NCI-H345 treated with DMSO at 0.1 percent for 48 hours (cell line): Measurements from ENCODE around the gene AGFG1.
"Not testable (repeated sequence)": the region's sequence is repeated elsewhere in the genome, so short reads cannot be mapped to it uniquely, and the experiment has no call there.

Source experiments
- DNase-seq: peaks from one replicate; lab custom pipeline; 2025; ENCODE audit not compliant: unreplicated experiment; lab: John Stamatoyannopoulos, UW

The AGFG1 gene

DNA sequence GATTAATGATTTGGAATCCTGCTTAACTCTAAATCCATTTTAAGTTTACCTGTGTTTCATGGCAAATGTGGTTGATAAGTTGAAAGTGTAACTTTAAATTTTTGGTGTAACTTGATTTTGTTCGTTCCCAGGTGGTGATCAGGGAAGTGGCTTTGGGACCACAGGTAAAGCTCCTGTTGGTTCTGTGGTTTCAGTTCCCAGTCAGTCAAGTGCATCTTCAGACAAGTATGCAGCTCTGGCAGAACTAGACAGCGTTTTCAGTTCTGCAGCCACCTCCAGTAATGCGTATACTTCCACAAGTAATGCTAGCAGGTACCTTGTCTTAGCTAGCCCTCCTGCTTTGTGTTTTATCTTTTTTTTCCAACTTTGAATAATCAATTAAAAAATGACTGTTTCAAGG is 62.8 kb downstream of the AGFG1 start:
- DNase-seq, result no peak

DNA sequence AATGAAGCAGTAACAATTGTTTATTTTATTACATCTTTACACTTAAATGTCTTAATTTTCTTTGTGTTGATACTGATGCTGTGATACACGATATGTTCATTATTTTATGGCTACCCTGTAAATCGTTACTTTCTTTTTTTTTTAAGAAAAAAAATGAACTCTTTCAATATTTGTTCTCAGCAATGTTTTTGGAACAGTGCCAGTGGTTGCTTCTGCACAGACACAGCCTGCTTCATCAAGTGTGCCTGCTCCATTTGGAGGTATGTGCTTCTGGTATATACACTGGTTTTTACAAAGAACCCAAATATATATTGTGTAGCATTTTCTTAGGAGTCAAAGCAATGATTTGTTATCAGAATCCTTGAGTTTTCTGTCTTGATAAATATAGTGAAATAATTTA is 64.5 kb downstream of the AGFG1 start:
- DNase-seq, result no peak

DNA sequence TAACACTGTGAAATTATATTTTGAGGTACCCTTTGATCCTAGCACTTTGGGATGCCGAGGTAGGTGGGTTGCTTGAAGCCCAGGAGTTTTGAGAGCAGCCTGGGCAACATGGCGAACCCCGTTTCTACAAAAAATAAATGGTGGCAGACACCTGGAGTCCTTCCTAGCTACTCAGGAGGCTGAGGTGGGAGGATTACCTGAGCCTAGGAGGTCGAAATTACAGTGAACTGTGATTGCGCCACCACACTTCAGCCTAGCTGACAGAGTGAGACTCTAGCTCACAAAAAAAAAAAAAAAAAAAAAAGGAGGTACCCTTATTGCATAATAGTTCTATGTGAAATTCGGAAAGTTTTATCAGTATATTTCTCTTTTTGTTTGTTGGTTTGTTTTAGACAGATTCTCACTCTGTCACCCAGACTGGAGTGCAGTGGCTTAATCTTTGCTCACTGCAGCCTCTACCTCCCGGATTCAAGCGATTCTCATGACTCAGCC is 67.6 kb downstream of the AGFG1 start:
- no peak for DNase-seq

DNA sequence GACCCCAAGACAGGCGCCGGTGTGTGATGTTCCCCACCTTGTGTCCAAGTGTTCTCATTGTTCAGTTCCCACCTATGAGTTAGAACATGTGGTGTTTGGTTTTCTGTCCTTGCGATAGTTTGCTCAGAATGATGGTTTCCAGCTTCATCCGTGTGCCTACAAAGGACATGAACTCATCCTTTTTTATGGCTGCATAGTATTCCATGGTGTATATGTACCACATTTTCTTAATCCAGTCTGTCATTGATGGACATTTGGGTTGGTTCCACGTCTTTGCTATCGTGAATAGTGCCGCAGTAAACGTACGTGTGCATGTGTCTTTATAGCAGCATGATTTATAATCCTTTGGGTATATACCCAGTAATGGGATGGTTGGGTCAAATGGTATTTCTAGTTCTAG is 68.4 kb downstream of the AGFG1 start:
- DNase-seq, result not testable (repeated sequence)

DNA sequence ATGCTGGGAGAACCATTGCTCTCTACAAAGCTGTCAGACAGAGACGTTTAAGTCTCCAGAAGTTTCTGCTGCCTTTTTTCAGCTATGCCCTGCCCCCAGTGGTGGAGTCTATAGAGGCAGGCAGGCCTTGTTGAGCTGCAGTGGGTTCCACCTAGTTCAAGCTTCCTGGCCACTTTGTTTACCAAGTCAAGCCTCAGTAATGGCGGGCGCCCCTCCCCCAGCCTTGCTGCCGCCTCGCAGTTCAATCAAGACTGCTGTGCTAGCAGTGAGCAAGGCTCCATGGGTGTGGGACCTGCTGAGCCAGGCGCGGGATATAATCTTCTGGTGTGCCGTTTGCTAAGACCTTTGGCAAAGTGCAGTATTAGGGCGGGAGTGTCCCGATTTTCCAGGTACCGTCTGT is 74.0 kb downstream of the AGFG1 start:
- DNase-seq, result no peak

DNA sequence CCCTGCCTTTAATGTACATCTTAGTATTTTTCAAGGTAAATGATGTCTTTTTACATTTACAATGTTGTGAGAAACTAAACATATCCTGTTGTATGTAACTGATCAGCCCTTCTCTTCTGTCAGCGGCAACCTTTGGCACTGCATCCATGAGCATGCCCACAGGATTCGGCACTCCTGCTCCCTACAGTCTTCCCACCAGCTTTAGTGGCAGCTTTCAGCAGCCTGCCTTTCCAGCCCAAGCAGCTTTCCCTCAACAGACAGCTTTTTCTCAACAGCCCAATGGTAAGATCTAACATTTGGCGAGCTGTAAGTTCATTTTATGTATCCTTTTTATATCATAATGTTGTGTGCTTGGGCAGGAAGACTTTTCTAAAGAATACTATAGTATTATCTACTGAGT is 79.9 kb downstream of the AGFG1 start:
- no peak for DNase-seq

DNA sequence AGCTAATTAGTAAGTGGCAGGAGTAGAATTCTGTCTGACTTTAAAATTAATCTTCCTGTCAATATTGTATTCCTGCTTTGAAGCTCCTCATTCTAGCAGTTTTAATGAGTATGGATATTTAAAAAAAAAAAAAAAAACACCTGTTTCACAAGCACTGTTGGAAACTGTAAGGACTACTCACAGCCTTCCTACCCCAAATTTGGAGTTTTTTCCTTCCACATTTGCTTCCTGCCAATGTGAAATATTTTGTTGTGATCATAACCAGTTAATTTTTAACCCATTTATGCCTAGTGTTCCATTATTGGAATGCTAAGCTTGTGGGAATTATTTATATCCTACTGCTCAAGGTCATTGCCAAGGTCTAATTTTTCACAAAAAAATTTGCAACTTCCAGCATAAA is 90.6 kb downstream of the AGFG1 start:
- DNase-seq, result no peak

DNA sequence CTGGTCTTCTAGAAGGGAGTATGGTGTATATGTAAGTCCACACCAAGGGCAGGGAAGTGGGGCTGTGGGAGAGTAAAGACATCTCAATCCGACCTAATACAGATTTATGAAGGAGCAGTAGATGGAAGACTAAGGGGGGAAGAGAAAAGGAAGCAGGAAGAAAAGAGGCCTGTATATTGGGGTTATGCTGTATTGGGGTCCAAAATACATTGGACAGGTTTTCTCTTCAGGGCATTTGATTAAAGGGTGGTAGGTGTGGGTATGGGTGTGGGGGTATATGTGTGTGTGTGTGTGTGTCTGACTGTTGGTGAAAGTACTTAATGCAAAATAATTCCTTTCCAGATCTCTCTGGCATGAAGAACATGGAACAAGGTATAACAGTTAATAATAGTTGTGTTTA is 93.1 kb downstream of the AGFG1 start:
- DNase-seq, result no peak

DNA sequence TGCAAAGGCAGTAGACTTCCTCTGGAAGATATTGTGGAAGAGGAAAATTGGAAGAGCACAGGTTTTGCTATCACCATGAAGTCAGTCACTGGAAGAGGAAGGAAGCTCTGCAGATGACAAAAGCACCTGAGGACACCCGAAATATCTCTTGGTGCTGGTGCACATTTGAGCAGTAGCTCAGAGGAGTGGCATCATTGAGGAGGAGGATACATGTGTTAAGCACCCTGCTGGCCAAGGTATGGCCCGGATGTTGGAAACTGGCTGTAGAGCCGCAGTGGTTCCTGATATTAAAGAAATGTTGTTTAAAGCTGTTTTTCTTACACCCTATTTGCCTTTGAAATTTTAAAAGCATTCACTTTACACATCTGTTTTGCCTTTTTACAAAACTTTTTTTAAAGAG is 94.1 kb downstream of the AGFG1 start:
- no peak for DNase-seq

DNA sequence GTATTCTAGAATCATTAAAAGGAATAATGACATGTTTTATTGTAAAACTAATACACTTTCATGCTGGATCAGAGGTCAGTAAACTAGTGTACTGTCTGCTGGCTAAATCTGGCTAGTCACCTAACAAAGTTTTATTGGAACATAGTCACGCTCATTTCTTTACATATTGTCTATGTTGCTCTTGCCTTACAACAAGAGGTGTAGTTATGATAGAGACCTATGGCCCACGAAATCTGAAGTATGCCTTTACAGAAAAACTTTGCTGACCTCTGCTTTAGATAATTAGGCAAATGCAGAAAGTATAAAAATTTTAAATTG is 96.9 kb downstream of the AGFG1 start:
- no peak for DNase-seq

DNA sequence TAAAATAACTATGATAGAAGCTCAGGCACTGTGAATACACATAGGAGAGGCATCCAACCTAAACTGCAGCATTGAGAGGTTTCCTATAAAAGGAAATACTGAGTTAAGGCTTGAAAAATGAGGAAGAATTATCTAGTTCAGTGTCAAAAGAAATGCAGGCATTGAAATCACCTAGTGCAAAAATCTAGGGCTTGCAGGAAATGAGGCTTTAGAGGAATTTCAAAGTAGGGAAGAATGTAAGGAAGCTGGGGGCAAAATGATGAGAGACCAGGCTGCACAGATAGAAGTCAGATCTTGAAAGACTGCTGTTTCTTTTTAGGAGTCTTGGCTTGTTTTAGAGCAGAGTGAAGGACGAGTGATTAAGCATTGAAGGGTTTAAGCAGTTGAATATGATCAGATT is 98.7 kb downstream of the AGFG1 start:
- no peak for DNase-seq

DNA sequence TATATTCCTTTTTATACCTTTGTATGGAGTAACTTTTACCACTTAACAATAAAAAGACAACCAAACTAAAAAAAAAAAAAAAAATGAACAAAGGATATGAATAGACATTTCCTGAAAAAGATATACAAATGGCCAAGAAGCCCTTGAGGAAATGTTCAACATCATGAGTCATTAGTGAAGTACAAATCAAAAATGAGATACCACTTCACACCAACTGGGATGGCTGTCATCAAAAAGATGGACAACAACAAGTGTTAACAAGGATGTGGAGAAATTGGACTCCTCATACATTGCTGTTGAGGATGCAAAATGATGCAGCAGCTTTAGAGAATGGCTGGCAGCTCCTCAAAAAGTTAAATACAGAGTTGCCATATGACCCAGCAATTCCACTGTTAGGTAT is 104.2 kb downstream of the AGFG1 start:
- DNase-seq, result no peak

DNA sequence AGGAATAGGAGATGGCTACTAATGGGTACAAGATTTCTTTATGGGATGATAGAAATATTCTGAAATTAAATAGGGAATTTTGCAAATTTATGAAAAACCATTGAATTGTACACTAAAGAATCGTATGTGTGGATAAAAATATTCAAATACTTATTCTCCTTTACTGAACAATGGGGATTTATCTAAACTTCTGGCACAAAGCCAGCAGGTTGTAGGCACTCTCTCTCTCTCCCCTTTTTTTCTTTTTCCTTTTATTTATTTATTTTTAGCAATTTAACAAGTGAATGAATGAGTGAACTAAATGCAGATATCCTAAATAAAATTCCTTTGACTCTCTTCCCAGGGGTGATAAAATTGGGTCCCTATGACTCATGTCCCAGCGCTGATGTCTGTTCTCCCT is 104.9 kb downstream of the AGFG1 start:
- no peak for DNase-seq

DNA sequence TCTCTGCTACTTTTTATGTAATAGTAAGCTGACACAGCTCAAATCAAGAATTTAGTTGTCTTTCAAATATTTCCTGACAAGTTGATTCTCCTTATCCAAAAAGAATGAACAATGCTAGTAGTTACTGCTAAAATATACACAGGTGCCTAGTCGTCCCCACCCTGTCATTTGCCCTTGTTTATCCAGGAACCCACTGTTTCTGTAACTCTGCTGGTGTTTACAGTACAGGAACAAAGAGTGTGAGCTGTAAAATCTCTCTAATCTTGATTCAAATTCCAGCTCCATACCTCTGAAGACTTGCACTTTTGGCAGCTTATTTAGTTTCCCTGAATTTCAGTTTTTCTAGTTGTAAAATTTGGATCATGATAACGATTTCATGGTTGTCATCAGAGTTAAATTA is 105.6 kb downstream of the AGFG1 start:
- DNase-seq, result no peak

DNA sequence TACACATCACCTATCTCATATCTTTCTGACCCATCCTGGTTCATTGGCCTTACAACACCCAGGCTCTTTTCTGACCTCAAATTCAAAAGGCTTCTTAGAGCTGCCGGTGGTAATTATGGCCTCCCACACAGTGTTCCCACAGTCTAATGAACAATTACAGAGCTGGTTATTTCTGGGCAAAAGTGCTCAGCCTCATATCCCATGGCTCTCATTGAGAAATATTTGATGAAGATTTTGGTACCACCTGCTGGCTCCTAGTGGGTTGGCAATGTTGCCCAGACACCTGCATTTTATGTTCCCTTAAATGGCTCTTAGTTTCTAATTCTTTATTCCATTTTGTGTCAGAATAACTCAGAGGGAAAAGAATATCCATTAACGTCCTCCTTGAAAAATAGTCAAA is 106.7 kb downstream of the AGFG1 start:
- no peak for DNase-seq

DNA sequence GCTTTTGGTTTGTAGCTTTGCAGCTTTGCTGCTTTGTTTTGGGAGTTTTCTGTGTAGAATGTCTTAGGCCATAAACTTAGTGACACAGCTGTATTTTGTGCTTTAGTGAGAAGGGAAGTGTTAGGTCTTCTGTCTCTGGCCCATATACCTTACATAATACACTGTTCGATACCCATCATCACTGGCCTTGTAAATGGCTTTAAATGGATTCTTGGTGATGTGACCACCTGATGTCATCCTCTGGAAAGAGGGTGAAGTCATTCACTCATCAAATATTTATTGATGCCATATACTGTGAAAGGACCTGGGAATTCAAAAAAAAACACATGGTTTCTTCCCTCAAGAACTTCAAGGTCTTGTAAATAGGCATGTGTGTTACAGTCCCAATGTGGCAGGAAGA is 107.8 kb downstream of the AGFG1 start:
- no peak for DNase-seq

DNA sequence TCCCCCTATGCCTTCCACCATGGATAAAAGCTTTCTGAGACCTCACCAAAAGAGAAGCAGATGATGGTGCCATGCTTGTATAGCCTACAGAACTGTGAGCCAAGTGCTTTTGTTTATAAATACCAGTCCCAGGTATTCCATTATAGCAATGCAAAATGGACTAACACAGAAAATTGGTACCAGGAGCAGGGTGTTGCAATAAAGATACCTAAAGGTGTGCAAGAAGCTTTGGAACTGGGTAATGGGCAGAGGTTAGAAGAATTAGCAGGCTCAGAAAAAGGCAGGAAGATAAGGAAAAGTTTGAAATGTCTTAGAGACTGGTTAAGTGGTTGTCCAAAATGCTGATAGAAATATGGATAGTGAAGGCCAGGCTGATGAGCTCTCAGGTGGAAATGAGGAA is 110.4 kb downstream of the AGFG1 start:
- no peak for DNase-seq

DNA sequence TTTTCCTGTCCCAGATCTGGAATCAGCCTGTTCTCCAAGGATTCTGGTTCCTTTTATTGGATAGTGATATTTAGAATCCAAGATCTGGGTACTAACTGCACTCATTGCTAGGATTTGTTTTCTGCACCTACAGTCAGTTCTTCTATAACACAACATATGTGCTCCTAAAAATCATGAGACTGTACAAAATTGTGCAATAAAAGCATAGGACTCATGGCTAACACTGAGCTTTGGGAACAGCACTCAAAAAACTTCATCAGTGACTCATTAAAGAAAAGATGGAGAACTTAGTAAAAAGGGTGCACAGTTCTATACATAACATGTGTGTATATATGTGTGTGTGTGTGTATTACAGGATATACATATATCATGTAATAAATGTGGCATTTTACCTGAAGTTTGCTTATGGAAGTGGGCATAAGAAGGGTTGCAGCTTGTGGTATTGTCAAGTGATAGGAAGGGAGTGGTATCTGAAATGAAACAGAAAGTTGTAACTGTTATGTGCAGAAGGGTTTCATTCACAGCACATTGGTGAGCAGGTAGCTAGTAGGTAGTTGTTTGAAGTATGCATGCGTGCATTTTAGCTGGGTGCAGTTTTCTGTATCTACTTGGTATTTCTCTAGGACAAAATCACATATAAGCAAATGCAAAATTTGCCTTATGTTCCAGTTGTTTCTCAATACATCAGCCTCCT is 120.9 kb downstream of the AGFG1 start:
- DNase-seq, result no peak

DNA sequence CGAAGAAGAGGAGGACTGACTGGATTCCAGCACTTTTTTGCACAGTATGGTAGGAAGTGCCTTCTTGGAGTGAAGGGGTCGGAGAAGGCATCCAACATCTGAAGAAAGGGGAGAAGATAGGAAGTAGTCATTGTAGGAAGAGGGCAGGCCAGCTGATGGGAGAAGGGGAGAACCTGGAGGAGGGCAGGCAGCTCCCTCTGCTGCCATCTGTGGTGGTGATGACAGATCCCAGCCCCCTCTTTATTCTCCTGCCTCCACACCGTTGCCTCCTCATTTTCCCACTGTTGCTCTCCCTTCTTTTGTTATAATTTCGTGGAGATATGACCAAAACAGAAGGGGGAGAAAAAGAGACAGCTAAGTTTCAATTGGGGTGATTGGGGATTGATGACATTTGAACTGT is 123.8 kb downstream of the AGFG1 start:
- no peak for DNase-seq

DNA sequence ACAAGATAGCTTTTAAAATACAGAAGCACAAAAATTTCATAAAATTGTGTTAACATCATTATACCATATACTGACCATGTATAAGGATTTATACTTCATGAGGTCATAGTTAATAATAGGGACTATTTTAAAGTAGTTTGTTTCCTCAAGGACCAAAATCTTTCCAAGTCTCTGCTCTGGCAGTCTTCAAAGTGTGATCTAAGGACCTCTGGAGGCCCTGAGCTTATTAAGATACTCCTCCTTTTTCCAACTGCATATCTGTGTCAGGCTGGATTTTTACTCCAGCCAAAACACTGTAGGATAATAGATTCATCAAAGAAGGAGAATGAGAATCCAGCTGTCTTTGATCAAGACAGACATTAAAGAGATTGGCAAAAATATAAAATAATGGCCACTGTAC is 125.1 kb downstream of the AGFG1 start:
- no peak for DNase-seq

DNA sequence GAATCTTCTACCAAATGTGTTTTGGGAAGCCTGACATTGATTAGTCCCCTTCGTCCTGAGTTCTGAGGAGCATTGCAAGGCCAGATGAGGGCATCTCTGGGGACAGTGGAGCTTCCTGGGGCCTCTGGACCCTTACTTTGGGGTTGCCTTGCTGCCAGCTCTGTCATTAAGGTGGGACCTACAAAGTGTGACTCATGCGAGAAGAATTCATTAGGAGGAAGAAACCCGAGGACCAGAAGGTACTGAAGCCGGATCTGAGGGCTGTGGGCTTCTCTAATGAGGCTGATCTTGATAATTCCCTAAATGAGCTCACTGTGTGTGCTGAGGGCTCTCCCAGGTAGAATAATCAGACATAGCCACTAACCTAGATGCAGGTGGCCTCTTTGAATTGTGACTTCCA is 126.0 kb downstream of the AGFG1 start:
- no peak for DNase-seq

DNA sequence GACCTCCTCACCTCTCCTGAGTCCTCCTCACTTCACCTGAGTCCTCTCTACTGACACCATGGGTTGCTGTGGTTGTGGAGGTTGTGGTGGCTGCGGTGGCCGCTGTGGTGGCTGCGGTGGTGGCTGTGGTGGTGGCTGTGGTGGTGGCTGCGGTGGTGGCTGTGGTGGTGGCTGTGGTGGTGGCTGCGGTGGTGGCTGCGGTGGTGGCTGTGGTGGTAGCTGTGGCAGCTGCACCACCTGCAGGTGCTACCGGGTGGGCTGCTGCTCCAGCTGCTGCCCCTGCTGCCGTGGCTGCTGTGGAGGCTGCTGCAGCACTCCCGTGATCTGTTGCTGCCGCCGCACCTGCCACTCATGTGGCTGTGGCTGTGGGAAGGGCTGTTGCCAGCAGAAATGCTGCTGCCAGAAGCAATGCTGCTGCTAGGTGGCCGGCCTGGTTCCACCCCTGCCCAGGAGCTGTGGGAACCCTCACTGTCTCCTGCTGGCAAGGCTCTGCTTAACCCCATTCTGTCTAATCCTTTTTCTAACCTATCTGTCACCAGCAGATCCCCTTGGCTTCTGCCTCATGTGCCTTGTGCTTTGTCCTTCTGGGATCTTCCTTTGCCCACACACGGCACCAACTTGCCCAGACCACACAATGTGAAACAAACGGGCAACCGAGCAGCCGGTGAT is 127.0 kb downstream of the AGFG1 start, which contains the start of gene SCYGR2:
Gene SCYGR2, plus strand, starts transcription at position 59 of the 669 bp plus-strand sequence. Its CDS starts 0 bp downstream, at position 59.
- DNase-seq, result not testable (repeated sequence)

DNA sequence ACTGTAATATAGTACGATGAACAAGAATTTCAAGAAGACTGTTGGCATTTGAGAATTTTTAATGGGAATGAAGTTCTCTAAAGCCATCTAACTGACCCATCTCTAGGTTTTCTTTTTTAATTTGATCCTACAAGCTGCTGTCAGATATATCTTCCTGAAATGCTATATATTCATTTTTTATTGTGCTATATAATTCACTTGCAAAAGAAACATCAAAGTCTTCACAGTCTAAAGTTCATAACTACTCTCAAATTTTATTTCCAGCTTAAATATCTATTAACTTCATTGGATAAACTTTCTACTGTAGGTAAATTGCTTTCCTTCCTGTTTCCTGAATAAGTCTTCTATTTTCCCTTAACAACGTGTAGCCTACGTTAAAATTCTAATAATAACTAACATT is 130.4 kb downstream of the AGFG1 start:
- no peak for DNase-seq
